OCI-LY1 (cell line): Measurements from ENCODE around the gene NKAIN2.

ENCODE experiments used
- H2AFZ ChIP-seq: fragments of 200-600 bp; sonication (generic), shearing (Covaris generic); 2 replicates; pipeline ENCODE4 v1.6.0; 2014; ENCODE audit warnings: antibody characterized with exemption, mild to moderate bottlenecking, low read length
- H3F3A ChIP-seq: fragments of 200-600 bp; sonication (generic), shearing (Covaris generic); 2 replicates; pipeline ENCODE4 v1.6.0; 2014; ENCODE audit warnings: mild to moderate bottlenecking, antibody characterized with exemption, low read length, moderate library complexity; ENCODE audit not compliant: insufficient read depth
- H3K27ac ChIP-seq: fragments of 200-600 bp; sonication (generic); 2 replicates; pipeline ENCODE4 v1.5.1; 2014; ENCODE audit warnings: low read length, mixed run types, mild to moderate bottlenecking, low read depth; ENCODE audit not compliant: poor library complexity, severe bottlenecking
- H3K27me3 ChIP-seq: fragments of 200-600 bp; sonication (generic); 2 replicates; pipeline ENCODE4 v1.6.0; 2014; ENCODE audit warnings: antibody characterized with exemption, mild to moderate bottlenecking, low read length, moderate library complexity; ENCODE audit not compliant: insufficient read depth
- H3K36me3 ChIP-seq: fragments of 200-600 bp; sonication (generic); 2 replicates; pipeline ENCODE4 v1.6.1; 2014; ENCODE audit warnings: mild to moderate bottlenecking, antibody characterized with exemption, low read length, moderate library complexity, mixed read lengths; ENCODE audit not compliant: insufficient read depth
- H3K4me1 ChIP-seq: fragments of 200-600 bp; sonication (generic); 2 replicates; pipeline ENCODE4 v1.5.1; 2014; ENCODE audit warnings: mild to moderate bottlenecking, low read length, moderate library complexity; ENCODE audit not compliant: insufficient read depth, severe bottlenecking
- H3K4me2 ChIP-seq: fragments of 200-600 bp; sonication (generic), shearing (Covaris generic); 2 replicates; pipeline ENCODE4 v1.6.1; 2014; ENCODE audit warnings: low read length
- H3K4me3 ChIP-seq: fragments of 200-600 bp; sonication (generic); 2 replicates; pipeline ENCODE4 v1.5.1; 2014; ENCODE audit warnings: low read length, low read depth, mild to moderate bottlenecking, mixed read lengths; ENCODE audit not compliant: poor library complexity, severe bottlenecking
- H3K79me2 ChIP-seq: fragments of 200-600 bp; shearing (Covaris generic); 2 replicates; pipeline ENCODE4 v1.6.1; 2016; ENCODE audit warnings: mixed run types, low read length, mixed read lengths; ENCODE audit not compliant: insufficient read depth
- H3K9ac ChIP-seq: fragments of 200-600 bp; sonication (generic), shearing (Covaris generic); 2 replicates; pipeline ENCODE4 v1.6.1; 2014; ENCODE audit warnings: mild to moderate bottlenecking, low read length, mixed read lengths
- H3K9me2 ChIP-seq: fragments of 200-600 bp; sonication (generic), shearing (Covaris generic); 2 replicates; pipeline ENCODE4 v1.6.1; 2014; ENCODE audit warnings: low read depth, mild to moderate bottlenecking, low read length, mixed read lengths
- H3K9me3 ChIP-seq: fragments of 200-600 bp; shearing (Covaris generic); 2 replicates; pipeline ENCODE4 v1.6.1; 2014; ENCODE audit warnings: low read length, mixed read lengths
- H4K20me1 ChIP-seq: fragments of 200-600 bp; sonication (generic), shearing (Covaris generic); 2 replicates; pipeline ENCODE4 v1.6.0; 2016; ENCODE audit warnings: mild to moderate bottlenecking, low read length; ENCODE audit not compliant: insufficient read depth
- EZH2 ChIP-seq: fragments of 200-600 bp; sonication (generic), shearing (Covaris generic); IDR thresholded peaks from 2 replicates; pipeline ENCODE4 v1.8.0; 2017; ENCODE audit warnings: borderline replicate concordance, mixed run types, mild to moderate bottlenecking, antibody characterized with exemption, low read length, moderate library complexity, mixed read lengths
- TF ChIP-seq, protein P1 (sequence below): fragments of 200-600 bp; sonication (generic), shearing (Covaris generic); IDR thresholded peaks from 2 replicates; pipeline ENCODE4 v1.5.1; 2017; ENCODE audit warnings: mild to moderate bottlenecking, antibody characterized with exemption, low read length, moderate library complexity, mixed read lengths

Gene NKAIN2

DNA sequence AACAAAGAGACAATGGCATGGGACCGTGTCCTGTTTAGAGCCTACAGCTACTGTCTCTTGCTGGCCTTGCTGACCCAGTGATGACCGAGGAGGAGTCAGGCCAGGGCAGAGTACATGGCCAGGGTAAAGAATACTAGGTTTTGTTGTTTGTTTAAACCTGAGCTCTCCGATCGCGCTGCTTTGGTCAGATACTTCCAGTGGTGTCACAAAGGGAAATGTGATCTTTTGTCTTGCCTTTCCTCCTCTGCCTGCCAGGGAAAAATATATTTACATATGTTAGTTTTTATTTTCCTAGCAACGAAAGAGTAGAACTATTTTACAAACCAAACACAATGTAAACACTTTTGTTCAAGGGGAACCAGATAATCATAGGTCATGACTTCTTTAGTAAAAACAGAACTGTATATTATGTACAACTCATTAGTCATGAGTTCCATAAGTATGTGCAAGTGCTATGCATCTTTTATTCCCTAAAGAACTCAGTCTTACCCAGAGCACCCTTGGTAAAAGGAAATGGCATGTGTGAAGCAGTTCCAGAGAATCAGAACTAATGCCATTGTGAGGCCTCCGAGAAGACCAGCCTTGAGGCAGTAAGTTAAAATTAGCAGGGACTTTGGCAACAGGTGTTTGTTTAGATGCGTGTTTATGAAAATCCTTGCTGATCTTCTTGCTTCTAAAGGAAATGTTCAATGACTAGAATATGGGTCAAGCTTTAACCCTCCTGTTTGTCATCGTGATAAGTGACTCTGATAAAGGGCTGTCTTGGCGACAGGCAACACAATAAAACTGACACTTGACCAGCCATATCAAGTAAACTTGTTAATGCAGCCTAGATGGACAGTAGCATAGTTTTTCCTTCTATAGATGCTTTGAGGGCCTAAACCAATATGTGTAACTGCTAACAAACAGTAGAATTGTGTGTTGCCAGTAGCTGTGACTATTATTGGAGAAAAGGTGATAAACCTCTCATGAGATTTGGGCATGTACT, 204.6 kb downstream of the NKAIN2 start:
- H3K27ac ChIP-seq = no peak overlapping the region
- H3K36me3 ChIP-seq = no peaks in the 10 kb centered on the region
- H3K4me2 ChIP-seq = no peak overlapping the region
- H3K9me2 ChIP-seq = no peaks in the 10 kb centered on the region
- no peak overlapping the region for H3K9ac ChIP-seq
- H3F3A ChIP-seq = no peaks in the 10 kb centered on the region
- TF ChIP-seq, protein P1, sequence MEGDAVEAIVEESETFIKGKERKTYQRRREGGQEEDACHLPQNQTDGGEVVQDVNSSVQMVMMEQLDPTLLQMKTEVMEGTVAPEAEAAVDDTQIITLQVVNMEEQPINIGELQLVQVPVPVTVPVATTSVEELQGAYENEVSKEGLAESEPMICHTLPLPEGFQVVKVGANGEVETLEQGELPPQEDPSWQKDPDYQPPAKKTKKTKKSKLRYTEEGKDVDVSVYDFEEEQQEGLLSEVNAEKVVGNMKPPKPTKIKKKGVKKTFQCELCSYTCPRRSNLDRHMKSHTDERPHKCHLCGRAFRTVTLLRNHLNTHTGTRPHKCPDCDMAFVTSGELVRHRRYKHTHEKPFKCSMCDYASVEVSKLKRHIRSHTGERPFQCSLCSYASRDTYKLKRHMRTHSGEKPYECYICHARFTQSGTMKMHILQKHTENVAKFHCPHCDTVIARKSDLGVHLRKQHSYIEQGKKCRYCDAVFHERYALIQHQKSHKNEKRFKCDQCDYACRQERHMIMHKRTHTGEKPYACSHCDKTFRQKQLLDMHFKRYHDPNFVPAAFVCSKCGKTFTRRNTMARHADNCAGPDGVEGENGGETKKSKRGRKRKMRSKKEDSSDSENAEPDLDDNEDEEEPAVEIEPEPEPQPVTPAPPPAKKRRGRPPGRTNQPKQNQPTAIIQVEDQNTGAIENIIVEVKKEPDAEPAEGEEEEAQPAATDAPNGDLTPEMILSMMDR = no peak
- no peak for TF ChIP-seq EZH2
- no peak overlapping the region for H2AFZ ChIP-seq
- H3K27me3 ChIP-seq = no peaks in the 10 kb centered on the region
- H3K79me2 ChIP-seq = no peaks in the 10 kb centered on the region
- H3K4me1 ChIP-seq = no peaks in the 10 kb centered on the region
- no peaks in the 10 kb centered on the region for H3K9me3 ChIP-seq
- H3K4me3 ChIP-seq = no peak overlapping the region
- H4K20me1 ChIP-seq = no peaks in the 10 kb centered on the region

DNA sequence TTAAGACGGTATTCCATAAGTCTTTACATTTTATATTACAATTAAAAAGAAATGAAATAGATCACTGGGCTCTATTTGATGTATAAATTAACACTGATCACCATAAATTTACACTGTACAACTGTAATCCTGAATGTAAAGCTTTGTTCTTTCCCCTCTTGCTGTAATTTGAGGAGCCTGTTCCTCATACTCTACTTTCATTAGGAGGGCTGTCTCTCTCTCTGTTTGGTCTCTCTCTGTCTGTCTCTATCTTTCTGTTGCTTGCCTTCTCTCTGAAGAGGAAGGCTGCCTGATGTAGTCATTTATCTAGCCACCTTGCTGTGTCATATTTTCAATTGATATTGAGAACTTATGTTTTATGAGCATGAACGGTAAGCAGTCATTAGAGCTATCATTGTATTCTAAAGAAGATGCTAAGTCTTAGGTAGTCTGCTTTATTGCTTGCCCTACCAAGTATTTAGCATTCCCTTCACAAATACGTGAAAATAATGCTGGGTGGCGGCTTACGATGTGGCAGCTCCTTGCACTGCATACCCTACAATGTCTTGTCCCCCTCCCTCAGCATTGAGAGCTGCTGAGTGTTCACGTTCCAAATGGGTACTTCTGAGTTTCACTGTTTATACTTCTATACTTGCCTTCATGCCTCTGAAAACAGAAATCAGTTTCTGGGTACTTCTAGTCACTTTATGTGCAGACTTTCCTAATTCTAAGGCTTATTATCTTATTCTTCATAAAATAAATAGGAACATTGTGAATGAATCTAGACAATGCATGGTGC, 205.5 kb downstream of the NKAIN2 start:
- H3K9ac ChIP-seq = no peak overlapping the region
- no peak overlapping the region for H2AFZ ChIP-seq
- H3K4me2 ChIP-seq = no peak overlapping the region
- H3K9me2 ChIP-seq = no peaks in the 10 kb centered on the region
- H3F3A ChIP-seq = no peaks in the 10 kb centered on the region
- no peaks in the 10 kb centered on the region for H3K79me2 ChIP-seq
- H3K9me3 ChIP-seq = no peaks in the 10 kb centered on the region
- H3K27me3 ChIP-seq = no peaks in the 10 kb centered on the region
- no peak for TF ChIP-seq EZH2
- TF ChIP-seq, protein P1 = no peak
- H3K4me1 ChIP-seq = no peaks in the 10 kb centered on the region
- H3K27ac ChIP-seq = no peak overlapping the region
- no peaks in the 10 kb centered on the region for H4K20me1 ChIP-seq
- no peaks in the 10 kb centered on the region for H3K36me3 ChIP-seq
- H3K4me3 ChIP-seq = no peak overlapping the region

DNA sequence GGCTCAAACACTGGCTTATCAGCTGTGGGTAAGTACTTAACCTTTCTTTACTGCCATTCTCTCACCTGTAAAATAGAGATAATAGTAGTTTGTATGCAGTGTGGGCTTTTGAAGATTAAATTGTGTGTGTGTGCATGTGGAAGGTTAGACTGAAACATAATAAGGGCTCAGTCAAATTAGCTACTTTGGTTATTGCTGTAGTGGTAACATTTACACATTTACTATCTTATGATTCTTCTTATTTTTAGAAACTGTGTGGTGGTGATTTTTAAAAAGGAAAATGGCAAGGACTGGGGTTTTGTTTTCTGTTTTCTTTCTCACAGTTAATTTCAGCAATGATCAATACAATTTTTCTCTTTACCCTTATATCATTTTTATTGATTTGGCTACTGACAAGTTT, 206.9 kb downstream of the NKAIN2 start:
- no peaks in the 10 kb centered on the region for H3K9me3 ChIP-seq
- no peaks in the 10 kb centered on the region for H4K20me1 ChIP-seq
- H3K4me2 ChIP-seq = no peak overlapping the region
- no peaks in the 10 kb centered on the region for H3K79me2 ChIP-seq
- H3F3A ChIP-seq = no peaks in the 10 kb centered on the region
- no peak overlapping the region for H3K9ac ChIP-seq
- H3K4me1 ChIP-seq = no peaks in the 10 kb centered on the region
- no peaks in the 10 kb centered on the region for H3K36me3 ChIP-seq
- TF ChIP-seq EZH2 = no peak
- TF ChIP-seq, protein P1 = no peak
- no peak overlapping the region for H2AFZ ChIP-seq
- H3K4me3 ChIP-seq = no peak overlapping the region
- no peak overlapping the region for H3K27ac ChIP-seq
- H3K27me3 ChIP-seq = no peaks in the 10 kb centered on the region
- H3K9me2 ChIP-seq = no peaks in the 10 kb centered on the region
